ENCODE data around the gene NFASC.

NFASC gene

DNA sequence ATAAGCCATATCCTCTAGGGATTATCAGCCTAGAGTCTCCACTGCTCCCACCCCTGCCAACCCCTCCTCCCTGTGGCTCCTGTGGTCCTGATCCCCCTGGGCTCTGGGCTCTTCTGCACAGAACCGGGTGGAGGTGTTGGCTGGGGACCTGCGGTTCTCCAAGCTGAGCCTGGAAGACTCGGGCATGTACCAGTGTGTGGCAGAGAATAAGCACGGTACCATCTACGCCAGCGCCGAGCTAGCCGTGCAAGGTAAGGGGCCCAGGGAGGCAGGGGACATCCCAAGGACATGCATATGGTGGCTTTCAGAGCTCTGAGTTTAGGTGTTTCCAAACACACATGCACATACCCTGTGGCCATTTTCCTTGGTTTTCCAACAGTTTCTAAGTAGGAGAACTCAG, 191.7 kb downstream of the NFASC start:
- no peak overlapping the region for H3K9ac ChIP-seq (ENCODE audit: low read length)
- H2BK5ac ChIP-seq (ENCODE audit: low read depth, low read length, poor library complexity): no peak overlapping the region
- H3K4me1 ChIP-seq (ENCODE audit: control insufficient read depth in 1 of 2, insufficient read depth in 2 of 2, low read length in 2 of 2): no peaks in the 10 kb centered on the region
- H3K4me2 ChIP-seq (ENCODE audit: low read length): no peak overlapping the region
- H2AFZ ChIP-seq (ENCODE audit: insufficient read depth, low read length, poor library complexity): no peak overlapping the region
- no peaks in the 10 kb centered on the region for H3K9me3 ChIP-seq (ENCODE audit: insufficient read depth, low read depth, low read length)
- no peak overlapping the region for H3K23ac ChIP-seq (ENCODE audit: low read length)
- no peak overlapping the region for H3K4me3 ChIP-seq (ENCODE audit: low read depth, low read length)
- no peak overlapping the region for H3K14ac ChIP-seq (ENCODE audit: low read length)
- H4K8ac ChIP-seq (ENCODE audit: low read depth, low read length): no peak overlapping the region
- no peaks in the 10 kb centered on the region for H3K27me3 ChIP-seq (ENCODE audit: insufficient read depth, low read length)
- DNase-seq: no peak
- H2AK5ac ChIP-seq (ENCODE audit: low read length): no peak overlapping the region
- no peaks in the 10 kb centered on the region for H3K36me3 ChIP-seq (ENCODE audit: control insufficient read depth in 1 of 2, insufficient read depth in 2 of 2, low read length in 2 of 2)
- H3K4ac ChIP-seq (ENCODE audit: low read depth, low read length): no peak overlapping the region
- H2BK120ac ChIP-seq (ENCODE audit: insufficient read depth, low read length, poor library complexity): no peak overlapping the region
- no peaks in the 10 kb centered on the region for H3K79me1 ChIP-seq (ENCODE audit: low read length)
- H3K79me2 ChIP-seq (ENCODE audit: control insufficient read depth, insufficient read depth, low read length, poor library complexity): no peaks in the 10 kb centered on the region
- no peak overlapping the region for H4K91ac ChIP-seq (ENCODE audit: low read depth, low read length)
- no peak overlapping the region for H3K27ac ChIP-seq (ENCODE audit: low read depth, low read length)
- H2BK12ac ChIP-seq (ENCODE audit: low read length): no peak overlapping the region
- no peak overlapping the region for H3K18ac ChIP-seq (ENCODE audit: low read length)
- no peak overlapping the region for H4K12ac ChIP-seq (ENCODE audit: low read depth, low read length)
- WGBS (ENCODE audit: extremely low coverage, insufficient coverage, insufficient read length): no CpG with 5 or more reads among the region's 8 CpGs

GRCh38 chr1:205062895-205063294, 192.2 kb downstream of the NFASC start:
- no peak overlapping the region for H3K9ac ChIP-seq (ENCODE audit: low read length)
- H2BK120ac ChIP-seq (ENCODE audit: insufficient read depth, low read length, poor library complexity): no peak overlapping the region
- H3K14ac ChIP-seq (ENCODE audit: low read length): no peak overlapping the region
- no peaks in the 10 kb centered on the region for H3K36me3 ChIP-seq (ENCODE audit: control insufficient read depth in 1 of 2, insufficient read depth in 2 of 2, low read length in 2 of 2)
- H4K91ac ChIP-seq (ENCODE audit: low read depth, low read length): no peak overlapping the region
- no peak overlapping the region for H2BK12ac ChIP-seq (ENCODE audit: low read length)
- H3K79me1 ChIP-seq (ENCODE audit: low read length): no peaks in the 10 kb centered on the region
- no CpG with 5 or more reads among the region's 3 CpGs for WGBS (ENCODE audit: extremely low coverage, insufficient coverage, insufficient read length)
- no peak for DNase-seq
- H3K27ac ChIP-seq (ENCODE audit: low read depth, low read length): no peak overlapping the region
- H3K18ac ChIP-seq (ENCODE audit: low read length): no peak overlapping the region
- H2AFZ ChIP-seq (ENCODE audit: insufficient read depth, low read length, poor library complexity): no peak overlapping the region
- no peak overlapping the region for H3K4me2 ChIP-seq (ENCODE audit: low read length)
- H3K4me1 ChIP-seq (ENCODE audit: control insufficient read depth in 1 of 2, insufficient read depth in 2 of 2, low read length in 2 of 2): no peaks in the 10 kb centered on the region
- no peak overlapping the region for H2BK5ac ChIP-seq (ENCODE audit: low read depth, low read length, poor library complexity)
- no peak overlapping the region for H4K8ac ChIP-seq (ENCODE audit: low read depth, low read length)
- H3K4me3 ChIP-seq (ENCODE audit: low read depth, low read length): no peak overlapping the region
- H3K27me3 ChIP-seq (ENCODE audit: insufficient read depth, low read length): no peaks in the 10 kb centered on the region
- no peaks in the 10 kb centered on the region for H3K79me2 ChIP-seq (ENCODE audit: control insufficient read depth, insufficient read depth, low read length, poor library complexity)
- no peaks in the 10 kb centered on the region for H3K9me3 ChIP-seq (ENCODE audit: insufficient read depth, low read depth, low read length)
- no peak overlapping the region for H3K4ac ChIP-seq (ENCODE audit: low read depth, low read length)
- no peak overlapping the region for H3K23ac ChIP-seq (ENCODE audit: low read length)
- H4K12ac ChIP-seq (ENCODE audit: low read depth, low read length): no peak overlapping the region
- no peak overlapping the region for H2AK5ac ChIP-seq (ENCODE audit: low read length)

DNA sequence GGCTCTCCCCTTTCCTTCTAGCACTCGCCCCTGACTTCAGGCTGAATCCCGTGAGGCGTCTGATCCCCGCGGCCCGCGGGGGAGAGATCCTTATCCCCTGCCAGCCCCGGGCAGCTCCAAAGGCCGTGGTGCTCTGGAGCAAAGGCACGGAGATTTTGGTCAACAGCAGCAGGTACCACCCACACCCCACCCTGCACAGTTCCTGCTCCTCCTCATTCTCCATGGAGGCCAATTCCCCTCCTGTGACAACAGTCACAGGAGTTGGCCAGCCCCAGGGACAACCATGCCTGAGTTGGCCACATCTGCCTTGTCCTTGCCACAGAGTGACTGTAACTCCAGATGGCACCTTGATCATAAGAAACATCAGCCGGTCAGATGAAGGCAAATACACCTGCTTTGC, 193.6 kb downstream of the NFASC start:
- H2BK120ac ChIP-seq (ENCODE audit: insufficient read depth, low read length, poor library complexity): no peak overlapping the region
- H3K4me1 ChIP-seq (ENCODE audit: control insufficient read depth in 1 of 2, insufficient read depth in 2 of 2, low read length in 2 of 2): no peaks in the 10 kb centered on the region

DNA sequence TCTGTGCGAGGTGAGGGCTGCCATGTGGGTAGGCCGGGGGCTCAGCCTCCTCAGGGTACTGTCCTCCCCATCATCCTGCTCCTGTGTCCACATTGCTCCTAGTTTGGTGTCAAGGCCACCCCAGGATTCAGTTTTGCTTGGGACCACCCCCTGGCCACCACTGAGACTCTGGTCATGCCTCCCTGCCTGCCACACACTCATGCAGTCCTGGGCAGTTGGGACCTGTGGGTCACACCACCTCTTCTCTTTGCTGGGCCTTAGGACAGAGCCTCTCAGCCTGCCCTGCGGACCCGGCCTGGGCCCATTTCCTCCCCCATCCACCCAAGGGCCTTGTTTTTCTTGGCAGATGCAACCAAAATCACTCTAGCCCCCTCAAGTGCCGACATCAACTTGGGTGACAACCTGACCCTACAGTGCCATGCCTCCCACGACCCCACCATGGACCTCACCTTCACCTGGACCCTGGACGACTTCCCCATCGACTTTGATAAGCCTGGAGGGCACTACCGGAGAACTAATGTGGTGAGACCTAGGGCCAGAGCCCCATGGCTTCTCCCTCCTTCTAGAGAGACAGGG, 194.2 kb downstream of the NFASC start:
- H3K23ac ChIP-seq (ENCODE audit: low read length): no peak overlapping the region
- no peak overlapping the region for H2BK12ac ChIP-seq (ENCODE audit: low read length)
- WGBS (ENCODE audit: extremely low coverage, insufficient coverage, insufficient read length): no CpG with 5 or more reads among the region's 9 CpGs
- H2AK5ac ChIP-seq (ENCODE audit: low read length): no peak overlapping the region
- H3K4ac ChIP-seq (ENCODE audit: low read depth, low read length): no peak overlapping the region
- H3K4me1 ChIP-seq (ENCODE audit: control insufficient read depth in 1 of 2, insufficient read depth in 2 of 2, low read length in 2 of 2): no peaks in the 10 kb centered on the region
- no peak overlapping the region for H2BK120ac ChIP-seq (ENCODE audit: insufficient read depth, low read length, poor library complexity)
- H3K9ac ChIP-seq (ENCODE audit: low read length): no peak overlapping the region
- no peaks in the 10 kb centered on the region for H3K27me3 ChIP-seq (ENCODE audit: insufficient read depth, low read length)
- no peaks in the 10 kb centered on the region for H3K79me1 ChIP-seq (ENCODE audit: low read length)
- H4K12ac ChIP-seq (ENCODE audit: low read depth, low read length): no peak overlapping the region
- H2AFZ ChIP-seq (ENCODE audit: insufficient read depth, low read length, poor library complexity): no peak overlapping the region
- H3K4me2 ChIP-seq (ENCODE audit: low read length): no peak overlapping the region
- H3K36me3 ChIP-seq (ENCODE audit: control insufficient read depth in 1 of 2, insufficient read depth in 2 of 2, low read length in 2 of 2): no peaks in the 10 kb centered on the region
- no peaks in the 10 kb centered on the region for H3K9me3 ChIP-seq (ENCODE audit: insufficient read depth, low read depth, low read length)
- no peak overlapping the region for H3K27ac ChIP-seq (ENCODE audit: low read depth, low read length)
- H3K79me2 ChIP-seq (ENCODE audit: control insufficient read depth, insufficient read depth, low read length, poor library complexity): no peaks in the 10 kb centered on the region
- H3K14ac ChIP-seq (ENCODE audit: low read length): no peak overlapping the region
- H2BK5ac ChIP-seq (ENCODE audit: low read depth, low read length, poor library complexity): no peak overlapping the region
- H3K4me3 ChIP-seq (ENCODE audit: low read depth, low read length): no peak overlapping the region
- H3K18ac ChIP-seq (ENCODE audit: low read length): no peak overlapping the region
- DNase-seq: no peak
- no peak overlapping the region for H4K91ac ChIP-seq (ENCODE audit: low read depth, low read length)
- no peak overlapping the region for H4K8ac ChIP-seq (ENCODE audit: low read depth, low read length)

More for the DNA sequence above, 193.6 kb downstream of the NFASC start:
- no peak overlapping the region for H2BK5ac ChIP-seq (ENCODE audit: low read depth, low read length, poor library complexity)
- H4K8ac ChIP-seq (ENCODE audit: low read depth, low read length): no peak overlapping the region
- H3K23ac ChIP-seq (ENCODE audit: low read length): no peak overlapping the region
- no peaks in the 10 kb centered on the region for H3K27me3 ChIP-seq (ENCODE audit: insufficient read depth, low read length)
- H3K9ac ChIP-seq (ENCODE audit: low read length): no peak overlapping the region
- H3K27ac ChIP-seq (ENCODE audit: low read depth, low read length): no peak overlapping the region
- no peak overlapping the region for H3K4me3 ChIP-seq (ENCODE audit: low read depth, low read length)
- no peak overlapping the region for H2BK12ac ChIP-seq (ENCODE audit: low read length)
- H3K9me3 ChIP-seq (ENCODE audit: insufficient read depth, low read depth, low read length): no peaks in the 10 kb centered on the region
- no peak overlapping the region for H4K91ac ChIP-seq (ENCODE audit: low read depth, low read length)
- H3K4ac ChIP-seq (ENCODE audit: low read depth, low read length): no peak overlapping the region
- no peak overlapping the region for H2AK5ac ChIP-seq (ENCODE audit: low read length)
- no peak overlapping the region for H2AFZ ChIP-seq (ENCODE audit: insufficient read depth, low read length, poor library complexity)
- WGBS (ENCODE audit: extremely low coverage, insufficient coverage, insufficient read length): no CpG with 5 or more reads among the region's 11 CpGs
- H4K12ac ChIP-seq (ENCODE audit: low read depth, low read length): no peak overlapping the region
- no peak for DNase-seq
- H3K79me1 ChIP-seq (ENCODE audit: low read length): no peaks in the 10 kb centered on the region
- H3K36me3 ChIP-seq (ENCODE audit: control insufficient read depth in 1 of 2, insufficient read depth in 2 of 2, low read length in 2 of 2): no peaks in the 10 kb centered on the region
- H3K14ac ChIP-seq (ENCODE audit: low read length): no peak overlapping the region
- no peaks in the 10 kb centered on the region for H3K79me2 ChIP-seq (ENCODE audit: control insufficient read depth, insufficient read depth, low read length, poor library complexity)
- no peak overlapping the region for H3K4me2 ChIP-seq (ENCODE audit: low read length)
- no peak overlapping the region for H3K18ac ChIP-seq (ENCODE audit: low read length)

Data from trophoblast cell (in vitro differentiated cells and primary cell).